ENCODE results near the gene PRSS33.

The PRSS33 gene

GRCh38 chr16:2774161-2774891 is 13.0 kb downstream of the PRSS33 start:
- no peak for TF ChIP-seq GATA1 (IDR thresholded peaks at IDR 0.05; ENCODE audit: low read depth, low read length)
- no peak for TF ChIP-seq POLR2A (IDR thresholded peaks at IDR 0.05; ENCODE audit: low read length)
- no peak for DNase-seq

GRCh38 chr16:2773188-2773968 is 14.0 kb downstream of the PRSS33 start:
- no peak for DNase-seq
- TF ChIP-seq GATA1 (IDR thresholded peaks at IDR 0.05; ENCODE audit: low read depth, low read length) (no peak), POLR2A (IDR thresholded peaks at IDR 0.05; ENCODE audit: low read length) (no peak)

GRCh38 chr16:2771496-2772402 is 15.6 kb downstream of the PRSS33 start:
- TF ChIP-seq POLR2A (IDR thresholded peaks at IDR 0.05; ENCODE audit: low read length) (no peak), GATA1 (IDR thresholded peaks at IDR 0.05; ENCODE audit: low read depth, low read length) (no peak)
- no peak for DNase-seq

GRCh38 chr16:2770057-2770951 is 17.1 kb downstream of the PRSS33 start:
- TF ChIP-seq POLR2A (IDR thresholded peaks at IDR 0.05; ENCODE audit: low read length) (no peak), GATA1 (IDR thresholded peaks at IDR 0.05; ENCODE audit: low read depth, low read length) (no peak)
- peak; percentile 64 to 73 for DNase-seq

GRCh38 chr16:2769675-2770056 is 17.7 kb downstream of the PRSS33 start:
- TF ChIP-seq GATA1 (IDR thresholded peaks at IDR 0.05; ENCODE audit: low read depth, low read length) (no peak), POLR2A (IDR thresholded peaks at IDR 0.05; ENCODE audit: low read length) (no peak)

GRCh38 chr16:2769100-2769529 is 18.2 kb downstream of the PRSS33 start:
- TF ChIP-seq POLR2A (IDR thresholded peaks at IDR 0.05; ENCODE audit: low read length), result no peak
- TF ChIP-seq GATA1 (IDR thresholded peaks at IDR 0.05; ENCODE audit: low read depth, low read length), result no peak
- DNase-seq, result no peak

More at GRCh38 chr16:2769675-2770056, 17.7 kb downstream of the PRSS33 start:
- DNase-seq, result peak in 1 of 2 experiments; percentile 37

GRCh38 chr16:2768403-2769089 is 18.8 kb downstream of the PRSS33 start:
- DNase-seq, result no peak
- TF ChIP-seq GATA1 (IDR thresholded peaks at IDR 0.05; ENCODE audit: low read depth, low read length) (no peak), POLR2A (IDR thresholded peaks at IDR 0.05; ENCODE audit: low read length) (no peak)

- no peak for TF ChIP-seq POLR2A (IDR thresholded peaks at IDR 0.05; ENCODE audit: low read length)
- no peak for TF ChIP-seq GATA1 (IDR thresholded peaks at IDR 0.05; ENCODE audit: low read depth, low read length)
- no peak for DNase-seq
These were observed 19.5 kb downstream of the PRSS33 start for GRCh38 chr16:2767891-2768290.

- no peak for TF ChIP-seq GATA1 (IDR thresholded peaks at IDR 0.05; ENCODE audit: low read depth, low read length)
- no peak for TF ChIP-seq POLR2A (IDR thresholded peaks at IDR 0.05; ENCODE audit: low read length)
- DNase-seq, result no peak
These were observed 20.1 kb downstream of the PRSS33 start for GRCh38 chr16:2767140-2767731.

GRCh38 chr16:2766430-2767139 is 20.8 kb downstream of the PRSS33 start:
- TF ChIP-seq POLR2A (IDR thresholded peaks at IDR 0.05; ENCODE audit: low read length), result no peak
- TF ChIP-seq GATA1 (IDR thresholded peaks at IDR 0.05; ENCODE audit: low read depth, low read length), result no peak

More at GRCh38 chr16:2766430-2767139, 20.8 kb downstream of the PRSS33 start:
- no peak for DNase-seq

All from erythroblast (primary cell).